Measurements from ENCODE around the gene CDHR2. TPM values are rescaled to one million over a fixed set of nuclear protein-coding genes. Genes with fewer than 3 reads are reported as not detected.

The CDHR2 gene
- total and polyA plus RNA-seq, 5 donors from 2014 or later = 1.3 TPM; not detected in 4

DNA sequence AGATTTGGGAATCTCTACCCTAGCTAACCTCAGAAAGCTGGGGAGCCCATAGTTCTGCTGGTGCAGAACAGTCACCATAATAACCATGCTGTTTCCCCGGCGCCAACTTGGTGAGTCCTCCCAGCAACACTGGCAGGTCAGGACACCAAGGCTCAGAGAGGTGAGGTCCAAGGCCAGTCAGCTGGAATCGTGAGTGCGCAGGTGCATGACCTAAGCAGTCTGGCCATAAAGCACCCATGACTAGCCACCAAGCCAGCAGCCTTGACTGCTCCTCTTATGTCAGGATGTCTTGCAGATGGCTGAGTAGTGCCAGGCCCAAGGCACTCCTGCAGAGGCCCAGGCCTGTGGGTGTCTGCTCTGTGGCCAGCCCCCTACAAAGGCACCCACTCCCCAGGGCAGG is 14.5 kb upstream of the CDHR2 start:
- H3K4me1 ChIP-seq (ENCODE audit: control insufficient read depth, insufficient read depth, low read length, poor library complexity, severe bottlenecking) = peaks cover 82% of the 10 kb centered on the region
- peaks cover 11 to 56% (median 43%) of the 10 kb centered on the region in 4 donors for H3K4me1 Mint-ChIP-seq
- H3K36me3 Mint-ChIP-seq = peaks cover 26% of the 10 kb centered on the region

GRCh38 chr5:176535101-176535663 is 14.0 kb upstream of the CDHR2 start:
- no peaks in the 10 kb centered on the region for H3K27me3 ChIP-seq (ENCODE audit: control insufficient read depth, insufficient read depth, low read length)
- Mint-ChIP-seq H3K27ac (peak overlapping the region; percentile 98 to 100 (median 98)), H3K27me3 (peaks cover 12% of the 10 kb centered on the region), H3K4me3 (peak overlapping the region; percentile 93 to 98 (median 98)), H3K9me3 (peaks cover 0 to 2% (median 0%) of the 10 kb centered on the region in 7 donors), H3K4me1 (peaks cover 11 to 59% (median 44%) of the 10 kb centered on the region in 4 donors), H3K36me3 (peaks cover 23% of the 10 kb centered on the region)
- DNase-seq (peak; percentile 34 to 79 (median 40)), ATAC-seq (ENCODE audit: low read depth in 2 of 2) (no peak)
- no peaks in the 10 kb centered on the region for H3K9me3 ChIP-seq (ENCODE audit: control insufficient read depth in 2 of 2, low read length in 2 of 2)
- H3K4me3 ChIP-seq (ENCODE audit: low read depth, low read length) = peak overlapping the region; percentile 86
- H3K27ac ChIP-seq (ENCODE audit: insufficient read depth, low read length, poor library complexity, severe bottlenecking) = peak overlapping the region; percentile 100
- H3K4me1 ChIP-seq (ENCODE audit: control insufficient read depth, insufficient read depth, low read length, poor library complexity, severe bottlenecking) = peaks cover 83% of the 10 kb centered on the region
- H3K36me3 ChIP-seq (ENCODE audit: control insufficient read depth, insufficient read depth, low read length) = peaks cover 14% of the 10 kb centered on the region

More for the DNA sequence above, 14.5 kb upstream of the CDHR2 start:
- H3K36me3 ChIP-seq (ENCODE audit: control insufficient read depth, insufficient read depth, low read length) = peaks cover 16% of the 10 kb centered on the region
- ATAC-seq (ENCODE audit: low read depth in 2 of 2) (no peak), DNase-seq (peak in 1 of 3 donors; percentile 44)
- Mint-ChIP-seq H3K4me3 (peak overlapping the region; percentile 93 to 98 (median 98)), H3K27me3 (peaks cover 12% of the 10 kb centered on the region), H3K9me3 (peaks cover 0 to 2% (median 0%) of the 10 kb centered on the region in 7 donors), H3K27ac (peak overlapping the region; percentile 98 to 100 (median 98))
- peak overlapping the region; percentile 100 for H3K27ac ChIP-seq (ENCODE audit: insufficient read depth, low read length, poor library complexity, severe bottlenecking)
- no peaks in the 10 kb centered on the region for H3K27me3 ChIP-seq (ENCODE audit: control insufficient read depth, insufficient read depth, low read length)
- no peaks in the 10 kb centered on the region for H3K9me3 ChIP-seq (ENCODE audit: control insufficient read depth in 2 of 2, low read length in 2 of 2)
- peak overlapping the region; percentile 86 for H3K4me3 ChIP-seq (ENCODE audit: low read depth, low read length)

- Histone ChIP-seq H3K4me1 (ENCODE audit: control insufficient read depth, insufficient read depth, low read length, poor library complexity, severe bottlenecking) (peaks cover 83% of the 10 kb centered on the region), H3K4me3 (ENCODE audit: low read depth, low read length) (peak overlapping the region; percentile 86), H3K27ac (ENCODE audit: insufficient read depth, low read length, poor library complexity, severe bottlenecking) (peak overlapping the region; percentile 100), H3K9me3 (ENCODE audit: control insufficient read depth in 2 of 2, low read length in 2 of 2) (no peaks in the 10 kb centered on the region), H3K27me3 (ENCODE audit: control insufficient read depth, insufficient read depth, low read length) (no peaks in the 10 kb centered on the region), H3K36me3 (ENCODE audit: control insufficient read depth, insufficient read depth, low read length) (peaks cover 11% of the 10 kb centered on the region)
- ATAC-seq (ENCODE audit: low read depth in 2 of 2) (no peak), DNase-seq (peak in 1 of 3 donors; percentile 42)
- peaks cover 12% of the 10 kb centered on the region for H3K27me3 Mint-ChIP-seq
- H3K4me3 Mint-ChIP-seq = peak overlapping the region; percentile 93 to 98 (median 98)
- peaks cover 0 to 2% (median 0%) of the 10 kb centered on the region in 7 donors for H3K9me3 Mint-ChIP-seq
- peak overlapping the region; percentile 98 to 100 (median 98) for H3K27ac Mint-ChIP-seq
- H3K36me3 Mint-ChIP-seq = peaks cover 23% of the 10 kb centered on the region
- H3K4me1 Mint-ChIP-seq = peaks cover 11 to 64% (median 49%) of the 10 kb centered on the region in 4 donors
Observed at GRCh38 chr5:176535664-176536131, 13.4 kb upstream of the CDHR2 start.

- Mint-ChIP-seq H3K4me3 (peak overlapping the region; percentile 93 to 98 (median 98)), H3K36me3 (peaks cover 19% of the 10 kb centered on the region), H3K27ac (peak overlapping the region; percentile 98 to 100 (median 98)), H3K9me3 (peaks cover 0 to 2% (median 0%) of the 10 kb centered on the region in 7 donors), H3K27me3 (peaks cover 12% of the 10 kb centered on the region), H3K4me1 (peaks cover 11 to 64% (median 49%) of the 10 kb centered on the region in 4 donors)
- no peaks in the 10 kb centered on the region for H3K9me3 ChIP-seq (ENCODE audit: control insufficient read depth in 2 of 2, low read length in 2 of 2)
- peak overlapping the region; percentile 100 for H3K27ac ChIP-seq (ENCODE audit: insufficient read depth, low read length, poor library complexity, severe bottlenecking)
- H3K36me3 ChIP-seq (ENCODE audit: control insufficient read depth, insufficient read depth, low read length) = peaks cover 6% of the 10 kb centered on the region
- peaks cover 83% of the 10 kb centered on the region for H3K4me1 ChIP-seq (ENCODE audit: control insufficient read depth, insufficient read depth, low read length, poor library complexity, severe bottlenecking)
- H3K4me3 ChIP-seq (ENCODE audit: low read depth, low read length) = peak overlapping the region; percentile 86
- ATAC-seq (ENCODE audit: low read depth in 2 of 2) (peak; percentile 23), DNase-seq (peak; percentile 79 to 94 (median 84))
- no peaks in the 10 kb centered on the region for H3K27me3 ChIP-seq (ENCODE audit: control insufficient read depth, insufficient read depth, low read length)
Observed at GRCh38 chr5:176536132-176536901, 12.8 kb upstream of the CDHR2 start.

DNA sequence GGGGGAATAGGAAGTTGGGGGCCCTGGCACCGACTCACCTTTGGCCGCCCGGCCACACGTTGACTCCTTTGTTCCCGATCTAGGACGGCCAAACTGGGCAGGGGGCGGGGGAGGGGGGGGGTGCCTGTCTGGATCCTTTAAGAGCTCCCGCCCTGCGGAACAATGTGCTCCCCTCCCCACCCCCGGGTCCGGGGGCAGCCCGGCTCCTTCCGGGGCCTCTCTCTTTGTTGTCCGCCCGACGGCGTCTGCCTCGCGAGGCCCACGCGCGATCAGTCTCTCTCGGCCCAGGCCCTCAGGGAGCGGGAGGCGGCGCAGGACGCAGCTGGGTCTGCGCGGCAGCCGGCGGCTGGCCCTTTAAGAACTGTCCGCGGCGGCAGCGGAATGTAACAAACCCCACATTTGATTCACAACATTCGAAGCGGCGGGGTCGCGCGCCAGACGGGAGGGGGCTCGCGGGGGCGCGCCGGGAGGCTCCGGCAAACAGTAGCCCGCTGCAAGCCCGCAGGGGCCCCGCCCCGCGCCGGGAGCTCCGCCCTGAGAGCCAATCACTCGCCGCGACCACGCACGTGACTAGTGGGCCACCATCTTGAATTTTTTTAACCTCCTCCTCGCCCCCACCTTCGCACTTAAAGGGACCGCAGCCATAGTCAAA is 12.1 kb upstream of the CDHR2 start, which contains the start of gene RNF44:
Gene RNF44, minus strand, starts transcription at position 501 of the 652 bp plus-strand sequence. CDS start 4,930 bp downstream, outside the sequence.
- Mint-ChIP-seq H3K36me3 (peaks cover 19% of the 10 kb centered on the region), H3K4me3 (peak within 1 kb of the TSS; percentile 93 to 98 (median 98)), H3K27me3 (peaks cover 12% of the 10 kb centered on the region), H3K4me1 (peaks cover 11 to 66% (median 54%) of the 10 kb centered on the region in 4 donors), H3K27ac (peak within 1 kb of the TSS; percentile 98 to 100 (median 100)), H3K9me3 (peaks cover 0 to 2% (median 0%) of the 10 kb centered on the region in 7 donors)
- Histone ChIP-seq H3K9me3 (ENCODE audit: control insufficient read depth in 2 of 2, low read length in 2 of 2) (no peaks in the 10 kb centered on the region), H3K27ac (ENCODE audit: insufficient read depth, low read length, poor library complexity, severe bottlenecking) (peak within 1 kb of the TSS; percentile 100), H3K27me3 (ENCODE audit: control insufficient read depth, insufficient read depth, low read length) (no peaks in the 10 kb centered on the region), H3K4me1 (ENCODE audit: control insufficient read depth, insufficient read depth, low read length, poor library complexity, severe bottlenecking) (peaks cover 83% of the 10 kb centered on the region), H3K4me3 (ENCODE audit: low read depth, low read length) (peak within 1 kb of the TSS; percentile 90), H3K36me3 (ENCODE audit: control insufficient read depth, insufficient read depth, low read length) (no peaks in the 10 kb centered on the region)
- ATAC-seq (ENCODE audit: low read depth in 2 of 2) (peak; percentile 64 to 68), DNase-seq (peak; percentile 98 to 99 (median 98))

DNA sequence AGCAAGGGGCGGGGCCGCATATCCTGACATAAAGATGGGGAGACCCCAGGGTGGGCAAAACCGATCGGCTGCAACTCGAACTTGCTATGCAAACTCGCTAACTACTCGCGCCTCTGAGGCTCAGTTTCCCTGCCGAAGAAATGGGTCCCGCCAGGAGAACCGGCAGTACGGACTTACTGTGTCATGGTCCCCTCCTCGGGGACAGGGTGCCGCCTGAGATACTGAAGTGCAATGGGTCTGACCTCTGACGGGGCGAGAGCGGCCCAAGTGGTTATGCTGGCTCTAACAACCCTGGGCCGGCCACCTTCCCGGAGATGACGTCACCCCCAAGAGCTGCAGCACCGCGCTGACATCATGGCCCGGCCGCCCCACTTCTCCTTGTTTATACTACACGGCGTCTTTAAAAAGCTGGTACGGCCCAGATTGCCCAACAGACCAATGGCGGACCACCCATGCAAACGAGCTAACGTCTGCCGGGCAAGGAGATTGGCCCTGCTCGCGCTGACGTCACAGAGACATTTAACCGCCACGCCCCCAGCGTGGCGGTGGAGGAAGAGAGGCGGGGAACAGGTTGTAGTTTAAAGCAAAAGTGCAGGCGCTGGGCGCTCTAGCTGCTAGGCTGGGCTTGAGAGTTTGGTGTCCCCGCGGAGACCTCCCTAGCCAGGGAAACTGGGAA is 11.4 kb upstream of the CDHR2 start:
- Histone ChIP-seq H3K4me1 (ENCODE audit: control insufficient read depth, insufficient read depth, low read length, poor library complexity, severe bottlenecking) (peaks cover 83% of the 10 kb centered on the region), H3K27ac (ENCODE audit: insufficient read depth, low read length, poor library complexity, severe bottlenecking) (peak overlapping the region; percentile 100), H3K4me3 (ENCODE audit: low read depth, low read length) (peak overlapping the region; percentile 90), H3K36me3 (ENCODE audit: control insufficient read depth, insufficient read depth, low read length) (no peaks in the 10 kb centered on the region), H3K27me3 (ENCODE audit: control insufficient read depth, insufficient read depth, low read length) (no peaks in the 10 kb centered on the region), H3K9me3 (ENCODE audit: control insufficient read depth in 2 of 2, low read length in 2 of 2) (no peaks in the 10 kb centered on the region)
- Mint-ChIP-seq H3K9me3 (no peaks in the 10 kb centered on the region), H3K4me3 (peak overlapping the region; percentile 93 to 98 (median 98)), H3K4me1 (peaks cover 11 to 70% (median 58%) of the 10 kb centered on the region in 4 donors), H3K27ac (peak overlapping the region; percentile 78 to 100 (median 100)), H3K27me3 (peaks cover 12% of the 10 kb centered on the region), H3K36me3 (peaks cover 19% of the 10 kb centered on the region)
- ATAC-seq (ENCODE audit: low read depth in 2 of 2) = peak; percentile 76 to 79
- DNase-seq = peak; percentile 97 to 100 (median 98)
